Measurements from ENCODE around the gene TGFBR3.

GRCh38 chr1:91697861-91698260 lies 188.1 kb downstream of the TGFBR3 start:
- TF ChIP-seq CTCF (conservative IDR thresholded peaks at IDR 0.05; ENCODE audit: low read depth, low read length) (no peak), EZH2 (IDR thresholded peaks at IDR 0.05; ENCODE audit: borderline replicate concordance, low read depth, low read length, poor library complexity, severe bottlenecking) (no peak)

Measured in A673 (cell line).